Measurements from ENCODE around the gene SAP25.

Gene SAP25

DNA sequence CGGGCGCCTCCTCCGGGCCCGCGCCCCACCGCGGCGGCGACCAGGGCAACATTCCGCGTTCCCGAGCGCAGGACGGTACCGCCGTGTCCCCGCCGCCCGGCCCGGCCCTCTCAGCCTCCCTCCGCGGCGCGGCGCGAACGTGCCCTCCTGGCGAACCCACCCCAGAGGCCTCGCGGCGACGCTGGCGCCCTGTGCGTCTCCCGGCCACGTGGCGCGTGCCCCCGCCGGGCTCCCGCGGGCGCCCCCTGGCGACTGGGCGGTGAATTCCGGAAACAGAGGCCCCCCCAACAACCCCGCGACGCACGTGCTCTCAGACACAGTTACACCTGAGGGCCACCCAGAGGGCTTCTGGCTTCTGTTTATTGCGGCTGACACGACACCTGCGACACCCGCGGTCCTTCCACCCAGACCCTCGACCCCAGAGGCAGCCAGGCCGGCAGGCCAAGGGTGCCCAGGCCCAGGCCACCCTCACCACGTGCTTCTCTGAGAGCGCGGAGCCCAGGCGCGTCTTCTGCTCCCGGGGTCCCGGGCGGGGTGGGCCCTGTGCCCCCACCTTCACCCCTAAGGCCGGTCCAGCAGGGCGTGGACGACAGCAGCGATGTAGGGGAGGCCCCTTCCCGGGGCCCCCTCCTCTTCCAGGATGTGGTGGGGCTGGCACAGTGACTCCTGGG is at the start of gene SAP25:
Gene SAP25, minus strand, starts transcription at position 210 of the 671 bp plus-strand sequence. Its CDS starts 158 bp downstream, at position 52.
- DNase-seq: no peak

DNA sequence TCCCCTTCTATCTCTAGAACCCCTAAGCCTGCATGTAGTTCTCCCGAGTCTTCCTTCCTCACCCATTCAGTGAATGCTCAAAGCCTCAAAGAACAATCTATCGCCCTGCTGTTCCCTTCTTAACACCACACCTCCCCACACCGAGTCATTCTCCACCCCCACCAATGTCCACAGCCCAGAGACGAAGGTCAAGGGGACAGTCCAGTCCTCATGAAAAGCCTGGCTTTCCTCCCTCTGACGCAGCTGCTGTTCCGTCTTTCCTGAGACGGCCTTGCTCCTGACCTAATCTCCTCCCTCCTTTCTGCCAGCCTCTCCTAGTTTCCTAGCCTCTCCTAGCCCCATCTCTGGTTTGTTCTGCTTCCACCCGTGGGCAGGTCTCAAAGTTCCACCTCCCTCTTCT is 47.9 kb upstream of the SAP25 start:
- DNase-seq: no peak

DNA sequence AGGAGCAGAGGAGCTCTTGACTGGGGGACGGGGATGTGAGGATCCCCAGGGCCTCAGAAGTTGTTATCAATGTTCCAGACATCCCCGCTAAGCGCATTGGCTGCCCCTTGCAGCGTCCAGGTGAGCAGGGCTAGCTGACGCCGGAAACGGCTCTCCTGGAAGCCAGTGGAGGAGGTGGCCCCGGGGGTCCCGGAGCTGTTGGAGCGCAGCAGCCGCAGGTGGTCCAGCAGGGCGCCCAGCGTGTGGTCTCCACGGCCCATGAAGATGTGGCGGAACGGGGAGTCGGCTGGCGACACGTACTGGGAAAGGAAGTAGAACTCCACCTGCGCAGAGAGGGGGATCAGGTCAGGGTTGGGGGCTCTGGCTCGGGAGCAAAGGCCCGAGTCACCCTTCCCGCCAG is 47.1 kb upstream of the SAP25 start:
- DNase-seq: no peak

DNA sequence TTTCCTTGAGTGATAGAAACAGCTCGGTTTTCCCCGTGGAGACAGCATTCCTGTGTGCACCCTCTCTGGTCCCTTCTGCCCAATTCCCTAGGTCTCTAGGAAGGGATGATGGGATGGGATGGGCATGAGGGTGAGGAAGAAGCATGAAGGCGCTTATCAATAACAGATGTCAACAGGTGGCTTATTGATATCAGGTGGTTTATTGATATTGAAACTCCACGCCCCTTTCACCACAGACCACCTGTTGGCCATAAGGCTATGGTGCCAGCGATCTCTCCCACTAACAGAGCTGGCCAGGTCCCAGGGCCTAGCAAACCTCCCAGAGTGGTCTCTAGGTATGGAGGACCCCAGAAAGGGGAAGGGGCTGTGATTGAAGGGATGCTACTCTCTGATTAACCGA is 46.5 kb upstream of the SAP25 start:
- no peak for DNase-seq

DNA sequence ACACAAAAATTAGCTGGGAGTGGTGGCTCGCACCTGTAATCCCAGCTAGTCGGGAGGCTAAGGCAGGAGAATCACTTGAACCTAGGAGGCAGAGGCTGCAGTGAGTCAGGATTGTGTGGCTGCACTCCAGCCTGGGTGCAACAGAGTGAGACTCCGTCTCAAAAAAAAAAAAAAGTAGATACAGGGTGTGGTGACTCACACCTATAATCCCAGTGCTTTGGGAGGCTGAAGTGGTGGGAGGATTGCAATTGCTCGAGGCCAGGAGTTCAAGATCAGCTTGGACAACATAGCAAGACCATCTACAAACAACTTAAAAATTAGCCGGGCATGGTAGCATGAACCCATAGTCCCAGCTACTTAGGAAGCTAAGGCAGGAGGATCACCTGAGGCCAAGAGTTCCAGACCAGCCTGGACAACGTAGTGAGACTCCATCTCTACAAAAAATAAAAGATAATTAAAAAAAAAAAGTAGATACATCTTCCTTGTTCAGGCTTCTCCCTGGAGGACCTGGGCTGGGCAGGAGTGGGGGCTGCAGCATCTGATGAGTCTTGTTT is 40.7 kb upstream of the SAP25 start:
- DNase-seq: no peak

DNA sequence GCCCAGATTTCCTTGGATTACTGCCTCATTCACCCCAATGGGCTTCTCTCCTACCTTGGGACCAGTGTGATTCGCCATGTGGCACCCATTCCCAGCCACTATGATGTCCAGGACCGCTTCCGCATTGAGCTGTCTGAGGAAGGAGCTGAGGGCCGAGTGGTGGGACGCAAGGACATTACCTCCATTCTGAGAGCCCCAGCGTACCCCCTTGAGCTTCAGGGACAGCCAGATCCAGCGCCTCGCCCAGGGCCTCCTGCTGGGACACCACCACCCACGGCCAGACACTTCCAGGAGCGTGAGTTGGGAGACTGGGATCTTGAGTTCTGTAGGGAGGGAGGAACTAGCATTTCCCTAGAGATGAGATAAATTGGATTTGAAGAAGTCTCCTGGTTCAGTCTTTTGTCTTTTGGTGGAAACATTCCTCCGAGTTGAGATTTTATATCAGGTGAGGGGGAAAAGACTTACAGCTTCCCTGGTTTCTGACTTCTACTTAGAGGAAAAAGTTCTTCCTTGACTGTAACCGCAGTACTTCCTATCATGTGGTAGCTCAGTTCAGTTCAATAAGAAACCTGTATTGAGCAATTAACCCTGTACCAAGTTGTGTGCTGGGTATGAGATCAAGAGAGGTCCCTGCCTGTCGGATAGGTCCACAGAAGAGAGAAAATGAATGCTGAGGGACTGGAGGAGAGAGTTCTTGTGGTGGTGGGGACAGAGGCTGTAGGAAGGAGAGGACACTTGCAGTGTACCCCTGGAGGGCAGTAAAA is 39.9 kb upstream of the SAP25 start:
- DNase-seq: peak; percentile 37

DNA sequence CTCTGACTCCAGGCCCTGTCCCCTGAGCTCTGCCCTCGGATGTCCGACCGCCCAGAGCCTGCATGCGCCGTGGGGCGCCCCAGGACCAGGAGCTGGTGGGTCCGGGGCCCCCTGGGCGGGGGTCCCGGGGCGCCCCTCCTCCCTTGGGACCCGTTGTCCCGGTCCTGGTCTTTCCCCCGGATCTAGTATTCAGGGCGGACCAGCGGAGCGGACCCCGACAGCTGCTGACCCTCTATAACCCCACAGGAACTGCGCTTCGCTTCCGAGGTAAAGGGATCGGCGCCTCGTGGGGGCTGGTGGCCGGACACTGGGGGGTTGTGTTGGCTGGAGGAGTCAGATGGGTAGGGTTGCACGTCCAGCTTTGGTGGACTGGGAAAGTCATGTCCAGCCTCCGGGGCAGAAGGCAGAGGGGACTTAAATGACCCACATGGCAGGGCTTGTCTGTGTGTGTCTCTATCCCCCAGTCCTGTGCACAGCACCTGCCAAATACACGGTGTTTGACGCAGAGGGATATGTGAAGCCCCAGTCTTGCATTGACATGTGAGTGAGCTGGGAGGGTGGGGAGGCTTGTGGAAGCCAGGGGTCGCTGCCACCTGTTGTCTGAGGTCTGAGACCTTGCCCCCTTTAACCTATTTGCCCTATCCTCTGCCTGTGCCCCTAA is 39.2 kb upstream of the SAP25 start:
- no peak for DNase-seq

DNA sequence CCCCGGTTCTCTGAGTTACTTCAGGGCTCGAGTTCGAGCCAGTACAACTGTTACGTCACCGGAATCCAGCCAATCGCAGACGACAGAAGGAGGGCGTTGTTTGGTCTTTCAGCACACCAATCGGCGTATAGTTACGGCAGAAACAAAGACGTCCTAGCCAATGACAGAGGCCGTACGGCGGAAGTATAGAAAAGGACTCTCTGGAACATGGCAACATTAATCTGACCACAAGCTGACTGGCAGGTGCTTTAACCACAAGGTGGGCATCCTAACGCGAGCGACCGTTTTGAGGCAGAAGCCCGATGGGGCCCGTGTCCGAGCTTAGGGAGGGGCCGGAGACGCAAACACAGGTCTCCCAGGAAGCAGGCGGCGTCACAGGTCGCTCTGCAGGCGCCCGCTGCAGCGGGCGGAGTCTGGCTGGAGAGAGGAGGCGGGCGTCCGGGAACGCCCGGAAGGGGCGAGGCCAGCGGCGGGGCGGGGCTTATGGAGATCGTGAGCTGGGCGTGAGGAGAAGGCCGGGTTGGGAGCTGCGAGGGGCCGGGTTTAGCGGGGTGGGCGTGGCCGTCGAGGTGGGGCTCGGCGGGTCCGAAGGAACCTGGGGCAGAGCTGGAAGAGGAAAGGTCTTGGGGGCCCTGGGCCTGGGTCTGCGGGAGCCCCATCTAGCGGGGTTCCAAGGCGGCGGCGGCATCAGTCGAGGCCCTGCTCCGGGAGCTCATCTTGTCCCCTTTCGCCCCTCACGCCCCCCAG is 38.5 kb upstream of the SAP25 start, which contains the start of gene MOSPD3:
Gene MOSPD3, plus strand, starts transcription at position 558 of the 747 bp plus-strand sequence. CDS start 252 bp downstream, outside the sequence.
- peak; percentile 99 for DNase-seq

DNA sequence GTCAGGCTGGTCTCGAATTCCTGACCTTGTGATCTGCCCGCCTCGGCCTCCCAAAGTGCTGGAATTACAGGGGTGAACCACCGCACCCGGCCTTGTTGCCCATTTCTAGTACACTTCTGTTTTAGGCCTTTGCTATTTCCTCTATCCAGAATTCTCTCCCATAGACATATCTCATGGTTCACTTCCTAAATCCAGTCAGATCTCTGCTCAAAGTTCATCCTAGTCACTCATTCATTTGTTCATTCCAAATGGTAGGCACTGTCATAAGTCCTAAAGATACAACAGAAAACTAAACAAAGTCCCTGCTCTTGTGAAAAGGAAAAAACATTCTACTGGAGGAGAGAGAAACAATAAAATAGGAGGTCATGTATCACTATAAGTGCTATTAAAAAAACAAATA is 36.3 kb upstream of the SAP25 start:
- DNase-seq: no peak

DNA sequence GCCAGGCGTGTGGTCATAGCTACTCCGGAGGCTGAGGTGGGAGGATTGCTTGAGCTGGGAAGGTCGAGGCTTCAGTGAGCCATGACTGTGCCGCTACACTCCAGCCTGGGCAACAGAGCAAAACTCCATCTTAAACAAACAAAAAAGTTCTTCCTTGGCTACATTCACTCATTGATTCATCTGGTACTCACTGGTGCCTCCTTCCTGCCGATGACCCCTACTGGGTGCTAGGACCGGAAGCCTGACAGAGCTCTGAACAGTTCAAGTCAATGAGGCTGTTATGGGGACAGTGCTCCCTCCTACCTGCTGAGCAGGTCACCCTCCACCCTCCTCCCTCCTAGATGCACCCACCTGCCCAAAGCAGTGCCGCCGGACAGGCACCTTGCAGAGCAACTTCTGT is 33.4 kb upstream of the SAP25 start:
- no peak for DNase-seq

DNA sequence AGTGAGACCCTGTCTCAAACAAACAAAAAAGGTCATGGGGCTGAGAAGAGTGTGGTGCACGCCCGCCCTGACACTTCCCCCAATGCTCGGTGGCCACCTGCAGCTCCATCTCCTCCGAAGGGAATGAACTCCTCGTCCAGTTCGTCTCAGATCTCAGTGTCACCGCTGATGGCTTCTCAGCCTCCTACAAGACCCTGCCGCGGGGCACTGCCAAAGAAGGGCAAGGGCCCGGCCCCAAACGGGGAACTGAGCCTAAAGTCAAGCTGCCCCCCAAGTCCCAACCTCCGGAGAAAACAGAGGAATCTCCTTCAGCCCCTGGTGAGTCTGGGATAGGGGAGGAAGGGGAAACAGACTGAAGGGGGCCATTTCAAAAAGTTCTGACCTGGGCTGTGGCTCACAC is 32.6 kb upstream of the SAP25 start:
- no peak for DNase-seq

DNA sequence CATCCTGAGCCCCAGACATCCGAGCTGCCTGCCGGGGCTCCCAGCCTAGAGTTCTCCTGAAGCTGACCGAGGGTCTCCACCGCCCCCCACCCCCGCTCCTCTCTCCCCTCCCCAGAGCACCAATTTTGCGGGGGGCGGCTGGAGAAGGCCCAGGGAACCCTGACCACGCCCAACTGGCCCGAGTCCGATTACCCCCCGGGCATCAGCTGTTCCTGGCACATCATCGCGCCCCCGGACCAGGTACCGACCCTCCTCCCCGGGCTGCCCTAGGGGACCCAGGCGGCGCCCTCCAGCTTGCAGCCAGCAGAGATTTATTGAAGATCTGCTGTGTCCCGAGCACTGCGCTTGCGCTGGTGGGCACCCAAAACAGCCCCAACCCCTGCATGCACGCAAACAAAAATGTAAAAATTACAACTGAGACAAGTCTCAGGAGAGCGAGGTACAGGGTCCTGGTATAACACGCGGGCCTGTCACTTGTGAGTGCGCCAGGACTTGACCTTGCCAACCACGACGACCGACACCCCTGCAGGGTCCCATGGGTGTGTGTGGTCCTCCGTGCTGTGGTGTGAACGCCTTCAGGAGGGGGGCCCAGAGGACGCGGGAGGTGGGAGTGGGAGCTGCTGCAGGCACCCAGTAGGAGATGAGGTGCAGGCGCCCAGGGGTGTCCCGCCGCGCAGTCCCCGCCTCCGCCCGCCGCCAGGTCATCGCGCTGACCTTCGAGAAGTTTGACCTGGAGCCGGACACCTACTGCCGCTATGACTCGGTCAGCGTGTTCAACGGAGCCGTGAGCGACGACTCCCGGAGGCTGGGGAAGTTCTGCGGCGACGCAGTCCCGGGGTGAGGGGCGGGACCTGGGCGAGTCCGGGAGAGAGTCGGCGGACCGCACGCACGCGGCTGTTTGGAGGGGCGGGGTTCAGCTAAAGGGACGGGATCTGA is 31.5 kb upstream of the SAP25 start:
- DNase-seq: peak; percentile 49

DNA sequence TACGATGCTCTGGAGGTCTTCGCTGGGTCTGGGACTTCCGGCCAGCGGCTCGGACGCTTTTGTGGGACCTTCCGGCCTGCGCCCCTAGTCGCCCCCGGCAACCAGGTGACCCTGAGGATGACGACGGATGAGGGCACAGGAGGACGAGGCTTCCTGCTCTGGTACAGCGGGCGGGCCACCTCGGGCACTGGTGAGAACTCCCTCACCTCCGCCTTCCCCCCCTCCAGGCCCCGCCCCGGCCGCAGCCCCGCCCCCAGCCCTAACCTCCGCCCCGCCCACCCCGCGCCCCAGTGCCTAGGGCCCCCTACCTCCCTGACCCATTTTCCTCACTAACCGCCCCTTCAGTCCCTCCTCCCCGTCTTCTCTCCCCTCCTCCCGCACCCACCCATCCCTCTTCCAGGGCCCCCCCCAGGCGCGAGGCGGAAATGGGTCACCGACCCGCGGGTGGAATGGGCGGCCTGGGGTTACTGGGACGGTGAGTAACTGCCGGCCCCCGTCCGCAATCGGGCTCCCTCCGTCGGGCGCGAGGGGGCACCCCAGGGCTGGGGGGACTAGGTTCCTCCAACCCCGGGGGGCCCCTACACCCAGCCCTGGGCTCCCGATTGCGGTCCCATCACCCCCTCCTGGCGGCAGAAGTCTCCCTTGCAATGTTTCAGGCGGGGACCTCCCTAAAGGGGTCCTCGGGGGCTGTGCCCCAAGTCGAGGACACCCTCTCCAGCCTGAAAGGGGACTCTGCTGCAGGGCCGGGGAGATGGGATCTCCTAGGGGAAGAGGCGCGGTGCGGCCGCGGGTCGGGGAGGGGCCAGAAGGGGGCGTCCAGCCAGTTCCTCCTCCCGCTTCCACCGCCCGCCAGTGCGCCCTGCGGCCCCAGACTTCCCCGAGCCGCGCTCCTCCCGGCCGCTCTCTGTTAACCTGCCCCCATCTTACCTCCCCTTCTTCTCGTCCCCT is 30.6 kb upstream of the SAP25 start:
- peak; percentile 80 for DNase-seq

DNA sequence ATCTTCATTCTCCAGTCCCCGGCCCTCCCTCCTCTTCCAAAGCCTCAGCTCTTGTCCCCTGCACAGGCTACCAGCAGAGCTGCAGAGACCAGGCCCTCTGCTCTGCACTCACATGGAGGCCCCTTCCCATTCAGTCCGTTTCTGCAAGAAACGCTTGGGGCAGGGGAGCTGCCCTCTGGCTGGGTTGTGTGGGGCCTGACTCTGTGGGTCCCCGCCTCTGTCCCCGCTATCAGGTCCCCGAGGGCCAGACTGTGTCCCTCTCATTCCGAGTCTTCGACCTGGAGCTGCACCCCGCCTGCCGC is 30.0 kb upstream of the SAP25 start:
- no peak for DNase-seq

DNA sequence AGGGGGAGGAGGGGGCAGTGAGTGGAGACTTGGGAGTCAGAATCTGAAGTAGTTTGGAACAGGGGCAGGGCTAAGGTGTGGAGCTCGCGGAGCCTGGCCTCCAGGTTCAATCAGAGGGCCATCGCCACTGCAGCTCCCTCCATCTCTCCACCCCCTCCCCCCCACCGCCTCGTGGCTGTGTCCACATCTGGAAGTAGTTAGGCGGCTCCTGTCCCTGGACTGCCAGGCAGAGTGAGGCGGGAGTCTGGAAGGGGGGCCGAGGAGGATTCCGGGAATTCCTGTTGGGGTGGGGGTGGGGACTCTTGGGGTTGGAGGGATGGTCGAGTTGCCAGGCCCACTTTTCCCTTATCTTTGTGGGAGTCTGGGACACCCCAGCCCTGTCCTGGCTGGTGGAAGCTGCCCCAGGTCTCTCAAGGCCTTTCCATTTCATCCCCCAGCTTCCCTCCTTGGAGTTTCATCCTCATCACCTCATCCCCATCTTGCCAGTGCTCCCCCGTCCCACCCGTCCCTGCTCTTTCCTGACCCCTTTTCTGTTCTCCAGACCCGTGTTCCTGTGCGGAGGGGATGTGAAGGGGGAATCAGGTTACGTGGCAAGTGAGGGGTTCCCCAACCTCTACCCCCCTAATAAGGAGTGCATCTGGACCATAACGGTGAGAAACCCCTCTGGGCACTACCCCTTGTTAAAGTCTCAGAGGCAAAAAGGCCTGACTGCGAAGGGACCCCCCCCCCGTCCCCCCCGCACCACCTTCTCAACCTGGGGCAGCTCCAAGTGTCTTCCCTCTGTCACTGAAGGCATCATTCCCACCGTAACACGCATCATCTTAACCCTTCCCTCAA is 29.4 kb upstream of the SAP25 start:
- no peak for DNase-seq

DNA sequence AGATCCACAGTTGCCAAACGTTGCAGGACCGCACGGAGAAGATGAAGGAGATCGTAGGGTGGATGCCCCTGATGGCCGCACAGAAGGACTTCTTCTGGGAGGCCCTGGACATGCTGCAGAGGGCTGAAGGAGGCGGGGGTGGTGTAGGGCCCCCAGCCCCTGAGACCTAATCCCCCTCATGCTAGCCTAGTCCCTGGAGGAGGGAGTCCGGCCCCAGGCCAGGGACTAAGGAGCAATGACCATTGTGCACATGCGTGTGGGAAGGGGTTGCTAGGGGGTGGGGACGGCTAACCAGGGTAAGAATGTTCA is 27.0 kb upstream of the SAP25 start:
- no peak for DNase-seq

DNA sequence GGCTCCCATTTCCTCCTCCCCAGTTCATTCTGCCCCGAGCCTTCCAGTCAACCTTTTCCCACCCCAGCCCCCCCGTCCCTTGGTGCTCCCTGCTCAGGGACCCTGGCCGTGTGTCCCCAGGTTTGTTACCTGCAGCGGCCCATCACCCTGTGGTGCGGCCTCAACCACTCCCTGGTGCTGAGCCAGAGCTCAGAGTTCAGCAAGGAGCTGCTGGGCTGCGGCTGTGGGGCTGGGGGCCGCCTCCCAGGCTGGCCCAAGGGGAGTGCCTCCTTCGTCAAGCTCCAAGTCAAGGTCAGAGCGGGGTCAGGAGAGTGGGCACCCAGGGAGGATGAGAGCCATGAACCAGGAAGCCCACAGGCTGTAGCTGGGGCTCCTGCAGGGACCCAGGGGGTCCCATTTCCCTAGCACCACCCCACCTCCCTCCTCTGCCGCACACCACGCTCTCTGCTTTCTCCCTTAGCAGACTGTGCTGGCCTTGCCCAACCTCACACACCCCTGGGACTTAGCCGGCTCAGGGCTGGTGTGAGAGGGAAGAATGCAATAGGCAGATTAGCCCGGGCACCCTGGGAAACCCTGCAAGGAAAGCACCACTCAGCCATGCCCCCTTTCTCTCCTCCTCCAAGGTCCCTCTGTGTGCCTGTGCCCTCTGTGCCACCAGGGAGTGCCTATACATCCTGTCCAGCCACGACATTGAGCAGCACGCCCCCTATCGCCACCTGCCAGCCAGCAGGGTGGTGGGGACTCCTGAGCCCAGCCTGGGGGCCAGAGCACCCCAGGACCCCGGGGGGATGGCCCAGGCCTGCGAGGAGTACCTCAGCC is 26.4 kb upstream of the SAP25 start:
- DNase-seq: no peak

DNA sequence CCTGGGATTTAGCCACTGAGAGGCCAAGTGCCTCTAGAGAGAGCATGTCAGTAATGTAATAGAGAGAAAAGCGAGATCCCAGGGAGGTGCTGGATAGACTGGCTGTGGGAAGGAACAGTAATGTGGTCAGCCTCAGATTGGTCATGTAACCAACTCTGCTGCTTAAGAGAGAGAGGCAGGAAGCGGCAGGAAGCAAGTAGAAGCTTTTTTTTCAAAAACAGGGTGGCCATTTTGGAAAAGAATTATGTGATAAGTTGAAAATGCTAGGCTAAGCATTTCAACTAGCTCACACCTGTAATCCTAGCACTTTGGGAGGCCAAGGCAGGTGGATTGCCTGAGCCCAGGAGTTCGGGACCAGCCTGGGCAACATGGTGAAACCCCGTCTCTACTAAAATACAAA is 24.7 kb upstream of the SAP25 start:
- DNase-seq: no peak

DNA sequence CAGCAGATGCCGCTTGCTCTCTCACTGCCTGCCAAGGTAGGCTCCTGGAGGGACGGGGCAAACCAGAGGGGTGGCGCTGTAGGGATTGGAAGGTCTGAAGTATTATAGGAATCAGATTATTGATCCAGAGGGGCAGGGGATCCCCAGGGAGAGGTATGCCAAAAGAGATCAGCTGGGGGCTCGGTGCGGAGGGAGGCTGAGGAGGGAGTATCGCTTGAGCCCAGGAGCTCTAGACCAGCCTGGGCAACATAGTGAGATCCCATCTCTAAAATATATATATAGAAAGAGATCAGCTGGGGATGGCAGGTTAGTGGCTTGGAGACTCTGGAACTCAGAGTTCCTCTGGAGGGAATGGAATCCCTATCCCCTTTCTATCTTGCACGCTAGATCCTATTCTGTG is 21.5 kb upstream of the SAP25 start:
- DNase-seq: no peak

Data from suppressor macrophage treated with lipopolysaccharide for 4 hours (primary cell).